ENCODE measurements around the gene PDE9A. TPM values are rescaled to one million over a fixed set of nuclear protein-coding genes. Genes with fewer than 3 reads are reported as not detected.

The PDE9A gene
- total RNA-seq, 1 donor from 2014 or later, result 3.3 TPM

DNA sequence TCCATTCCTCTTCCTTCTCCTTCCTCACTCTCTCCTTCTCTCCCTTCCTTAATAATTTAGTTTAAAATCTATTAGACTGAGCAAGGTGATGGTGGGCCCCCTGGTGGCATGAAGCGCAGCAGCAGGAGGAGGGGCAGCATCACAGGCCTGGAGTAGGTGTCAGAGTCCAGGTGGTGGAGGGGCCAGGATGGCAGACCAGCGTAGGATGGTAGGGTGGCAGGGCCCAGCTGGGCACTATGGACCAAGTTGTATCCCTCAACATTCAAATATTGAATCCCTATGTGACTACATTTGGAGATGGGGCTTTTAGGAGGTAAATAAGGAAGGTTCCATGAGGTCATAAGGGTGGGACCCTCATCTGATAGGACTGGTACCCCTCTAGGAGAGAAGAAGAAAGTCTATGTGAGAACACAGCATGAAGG lies 164.9 kb downstream of the PDE9A start:
- intact Hi-C loops (cut with DNase I), result loop anchor here (2.0 to 5.0 kb wide), 2 partner anchors 166 to 228 kb away; partner anchors contain the start of gene PDE9A
- peak; percentile 76 for DNase-seq
- peak; percentile 79 for ATAC-seq (ENCODE audit: poor library complexity)

GRCh38 chr21:42819861-42820615 lies 166.6 kb downstream of the PDE9A start:
- DNase-seq (no peak), ATAC-seq (ENCODE audit: poor library complexity) (no peak)
- intact Hi-C loops (cut with DNase I), result loop anchor here (2.0 to 5.0 kb wide), 2 partner anchors 168 to 229 kb away; partner anchors contain the start of gene PDE9A

- ATAC-seq (ENCODE audit: poor library complexity), result no peak
- no peak for DNase-seq
- intact Hi-C loops (cut with DNase I), result no loop called here
Measured at GRCh38 chr21:42820616-42821465, 167.4 kb downstream of the PDE9A start.

Other genes with a start within 250 kb of the PDE9A start
- not detected for gene UBASH3A, start 249.7 kb upstream of the PDE9A start, total RNA-seq
- not detected for gene RSPH1, start 157.4 kb upstream of the PDE9A start, total RNA-seq
- 3.8 TPM for gene SLC37A1, start 139.8 kb upstream of the PDE9A start, total RNA-seq
- 4.5 TPM for gene WDR4, start 225.9 kb downstream of the PDE9A start, total RNA-seq
- 56.6 TPM for gene NDUFV3, start 239.7 kb downstream of the PDE9A start, total RNA-seq